Panc1 (cell line): ENCODE data around the gene COQ6.

ENCODE experiments used
- TF ChIP-seq, protein P1 (sequence below): fragments of 450-650 bp; IDR thresholded peaks from 2 replicates; pipeline ENCODE4 v1.5.1; 2017; ENCODE audit warnings: mild to moderate bottlenecking
- TF ChIP-seq, protein P2 (sequence below), 2 experiments: IDR thresholded peaks; 2 replicates each; pipeline ENCODE4 v1.6.1; 2011 to 2012; ENCODE audit warnings: low read depth in 2 of 2, control low read depth in 1 of 2, low read length in 1 of 2, mild to moderate bottlenecking in 1 of 2, moderate library complexity in 1 of 2; ENCODE audit not compliant: insufficient read depth in 1 of 2

DNA sequence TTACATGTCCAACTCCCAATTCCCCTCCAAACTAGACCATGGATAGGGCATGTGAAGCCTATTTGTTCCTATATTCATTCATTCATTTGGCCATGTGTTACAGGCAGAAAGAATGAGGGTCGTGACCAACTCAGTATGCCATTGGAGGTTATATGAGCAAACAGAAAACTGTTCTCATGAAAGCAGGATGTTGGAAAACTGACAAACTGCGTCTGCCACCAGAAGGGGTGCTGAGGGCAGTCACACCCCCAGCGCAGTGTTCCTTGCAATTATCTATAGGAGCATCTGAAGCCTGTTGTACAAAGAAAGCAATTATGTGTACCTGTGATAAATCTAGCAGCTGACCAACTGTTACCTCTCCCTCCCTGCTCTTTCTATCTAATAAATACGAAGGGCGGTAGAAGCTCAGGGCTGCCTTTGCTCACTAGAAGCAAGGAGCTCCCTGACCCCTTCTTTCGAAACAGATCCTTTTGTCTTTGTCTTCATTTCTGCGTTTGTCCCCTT, 47.9 kb downstream of the COQ6 start:
- TF ChIP-seq, protein P1, sequence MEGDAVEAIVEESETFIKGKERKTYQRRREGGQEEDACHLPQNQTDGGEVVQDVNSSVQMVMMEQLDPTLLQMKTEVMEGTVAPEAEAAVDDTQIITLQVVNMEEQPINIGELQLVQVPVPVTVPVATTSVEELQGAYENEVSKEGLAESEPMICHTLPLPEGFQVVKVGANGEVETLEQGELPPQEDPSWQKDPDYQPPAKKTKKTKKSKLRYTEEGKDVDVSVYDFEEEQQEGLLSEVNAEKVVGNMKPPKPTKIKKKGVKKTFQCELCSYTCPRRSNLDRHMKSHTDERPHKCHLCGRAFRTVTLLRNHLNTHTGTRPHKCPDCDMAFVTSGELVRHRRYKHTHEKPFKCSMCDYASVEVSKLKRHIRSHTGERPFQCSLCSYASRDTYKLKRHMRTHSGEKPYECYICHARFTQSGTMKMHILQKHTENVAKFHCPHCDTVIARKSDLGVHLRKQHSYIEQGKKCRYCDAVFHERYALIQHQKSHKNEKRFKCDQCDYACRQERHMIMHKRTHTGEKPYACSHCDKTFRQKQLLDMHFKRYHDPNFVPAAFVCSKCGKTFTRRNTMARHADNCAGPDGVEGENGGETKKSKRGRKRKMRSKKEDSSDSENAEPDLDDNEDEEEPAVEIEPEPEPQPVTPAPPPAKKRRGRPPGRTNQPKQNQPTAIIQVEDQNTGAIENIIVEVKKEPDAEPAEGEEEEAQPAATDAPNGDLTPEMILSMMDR, result no peak
- TF ChIP-seq, protein P2, sequence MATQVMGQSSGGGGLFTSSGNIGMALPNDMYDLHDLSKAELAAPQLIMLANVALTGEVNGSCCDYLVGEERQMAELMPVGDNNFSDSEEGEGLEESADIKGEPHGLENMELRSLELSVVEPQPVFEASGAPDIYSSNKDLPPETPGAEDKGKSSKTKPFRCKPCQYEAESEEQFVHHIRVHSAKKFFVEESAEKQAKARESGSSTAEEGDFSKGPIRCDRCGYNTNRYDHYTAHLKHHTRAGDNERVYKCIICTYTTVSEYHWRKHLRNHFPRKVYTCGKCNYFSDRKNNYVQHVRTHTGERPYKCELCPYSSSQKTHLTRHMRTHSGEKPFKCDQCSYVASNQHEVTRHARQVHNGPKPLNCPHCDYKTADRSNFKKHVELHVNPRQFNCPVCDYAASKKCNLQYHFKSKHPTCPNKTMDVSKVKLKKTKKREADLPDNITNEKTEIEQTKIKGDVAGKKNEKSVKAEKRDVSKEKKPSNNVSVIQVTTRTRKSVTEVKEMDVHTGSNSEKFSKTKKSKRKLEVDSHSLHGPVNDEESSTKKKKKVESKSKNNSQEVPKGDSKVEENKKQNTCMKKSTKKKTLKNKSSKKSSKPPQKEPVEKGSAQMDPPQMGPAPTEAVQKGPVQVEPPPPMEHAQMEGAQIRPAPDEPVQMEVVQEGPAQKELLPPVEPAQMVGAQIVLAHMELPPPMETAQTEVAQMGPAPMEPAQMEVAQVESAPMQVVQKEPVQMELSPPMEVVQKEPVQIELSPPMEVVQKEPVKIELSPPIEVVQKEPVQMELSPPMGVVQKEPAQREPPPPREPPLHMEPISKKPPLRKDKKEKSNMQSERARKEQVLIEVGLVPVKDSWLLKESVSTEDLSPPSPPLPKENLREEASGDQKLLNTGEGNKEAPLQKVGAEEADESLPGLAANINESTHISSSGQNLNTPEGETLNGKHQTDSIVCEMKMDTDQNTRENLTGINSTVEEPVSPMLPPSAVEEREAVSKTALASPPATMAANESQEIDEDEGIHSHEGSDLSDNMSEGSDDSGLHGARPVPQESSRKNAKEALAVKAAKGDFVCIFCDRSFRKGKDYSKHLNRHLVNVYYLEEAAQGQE (IDR thresholded peaks at IDR 0.05; ENCODE audit: insufficient read depth in 1 of 2, low read depth in 2 of 2, low read length in 1 of 2), result no peak
